ENCODE results near the gene PKP2.

DNA sequence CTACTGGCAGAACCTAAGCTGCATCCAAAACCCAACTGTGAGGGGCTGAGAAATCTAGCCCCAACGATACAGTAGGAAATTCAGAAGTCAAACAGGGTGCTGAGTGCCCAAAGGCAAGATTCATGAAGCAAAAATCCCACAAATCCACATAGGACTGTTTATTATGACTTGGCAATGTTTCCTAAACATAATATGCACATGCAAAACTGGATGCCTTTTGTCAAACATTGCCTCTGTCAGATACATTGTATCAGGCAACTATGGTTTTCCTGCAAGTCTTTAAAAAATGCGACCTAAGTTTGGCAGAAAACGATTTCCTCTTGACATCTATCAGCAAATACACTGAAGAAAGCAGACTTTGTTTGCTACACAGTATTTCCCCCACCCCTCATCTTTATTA, 113.5 kb downstream of the PKP2 start:
- no peak for TF ChIP-seq CREB1 (IDR thresholded peaks at IDR 0.05)
- TF ChIP-seq, protein P1, sequence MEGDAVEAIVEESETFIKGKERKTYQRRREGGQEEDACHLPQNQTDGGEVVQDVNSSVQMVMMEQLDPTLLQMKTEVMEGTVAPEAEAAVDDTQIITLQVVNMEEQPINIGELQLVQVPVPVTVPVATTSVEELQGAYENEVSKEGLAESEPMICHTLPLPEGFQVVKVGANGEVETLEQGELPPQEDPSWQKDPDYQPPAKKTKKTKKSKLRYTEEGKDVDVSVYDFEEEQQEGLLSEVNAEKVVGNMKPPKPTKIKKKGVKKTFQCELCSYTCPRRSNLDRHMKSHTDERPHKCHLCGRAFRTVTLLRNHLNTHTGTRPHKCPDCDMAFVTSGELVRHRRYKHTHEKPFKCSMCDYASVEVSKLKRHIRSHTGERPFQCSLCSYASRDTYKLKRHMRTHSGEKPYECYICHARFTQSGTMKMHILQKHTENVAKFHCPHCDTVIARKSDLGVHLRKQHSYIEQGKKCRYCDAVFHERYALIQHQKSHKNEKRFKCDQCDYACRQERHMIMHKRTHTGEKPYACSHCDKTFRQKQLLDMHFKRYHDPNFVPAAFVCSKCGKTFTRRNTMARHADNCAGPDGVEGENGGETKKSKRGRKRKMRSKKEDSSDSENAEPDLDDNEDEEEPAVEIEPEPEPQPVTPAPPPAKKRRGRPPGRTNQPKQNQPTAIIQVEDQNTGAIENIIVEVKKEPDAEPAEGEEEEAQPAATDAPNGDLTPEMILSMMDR (IDR thresholded peaks at IDR 0.05; ENCODE audit: control extremely low read depth in 1 of 3, insufficient read depth in 1 of 3, low read depth in 1 of 3, low read length in 3 of 3): no peak
- TF ChIP-seq RFX5 (IDR thresholded peaks at IDR 0.05; ENCODE audit: borderline replicate concordance, low read depth, low read length): no peak
- TF ChIP-seq EGR1 (IDR thresholded peaks at IDR 0.05; ENCODE audit: borderline replicate concordance, low read depth, low read length): no peak
